Astrocyte of the cerebellum (primary cell): ENCODE measurements around the gene PIP5K1A.
A peak's percentile ranks its signal among the peaks of the same experiment; 100 is the strongest.

ENCODE experiments used
- DNase-seq: peaks from one replicate; pipeline ENCODE4 v3.0.0-alpha.2; 2011; ENCODE audit warnings: low read depth
- H3K4me3 ChIP-seq: 2 replicates; pipeline ENCODE4 v1.5.1; 2011; ENCODE audit warnings: mild to moderate bottlenecking, low read depth, low read length, moderate library complexity
- in situ Hi-C: cut with HindIII; loops from 2 replicates; pipeline ENCODE4 v1.10.0; 2017; ENCODE audit warnings: low sequenced_read_pairs
- TF ChIP-seq, protein P1 (sequence below): IDR thresholded peaks from 2 replicates; pipeline ENCODE4 v1.5.1; 2012; ENCODE audit warnings: low read length, low read depth, moderate library complexity, mild to moderate bottlenecking; ENCODE audit errors: missing control alignments

The PIP5K1A gene

DNA sequence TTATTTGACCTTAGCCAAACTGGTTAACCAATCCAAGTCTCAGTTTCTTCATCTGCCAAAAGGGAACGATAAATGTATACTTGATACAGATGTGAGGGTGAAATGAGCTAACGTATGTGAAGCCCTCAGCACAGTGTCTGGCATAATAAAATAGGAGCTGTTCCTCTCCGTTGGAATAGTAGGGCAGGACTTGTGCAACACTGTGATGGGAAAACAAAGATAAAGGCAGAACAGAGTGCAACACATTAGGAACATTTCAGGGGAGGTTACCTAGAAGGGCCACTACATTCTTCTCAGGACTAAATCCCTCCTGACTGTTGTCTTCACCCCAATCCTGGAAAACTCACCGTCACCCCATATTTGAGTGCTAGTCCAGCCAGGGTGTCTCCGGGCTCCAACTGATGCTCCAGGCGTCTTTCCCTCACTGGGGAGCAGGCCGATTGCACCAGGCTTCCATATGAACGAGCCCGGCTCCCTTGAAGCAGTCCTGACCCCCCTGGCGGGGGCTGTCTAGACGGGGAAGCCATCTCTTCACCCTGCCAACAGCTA, 33.5 kb upstream of the PIP5K1A start:
- H3K4me3 ChIP-seq: peak overlapping the region; percentile 85
- in situ Hi-C loops: no loop called here
- no peak for DNase-seq
- TF ChIP-seq, protein P1, sequence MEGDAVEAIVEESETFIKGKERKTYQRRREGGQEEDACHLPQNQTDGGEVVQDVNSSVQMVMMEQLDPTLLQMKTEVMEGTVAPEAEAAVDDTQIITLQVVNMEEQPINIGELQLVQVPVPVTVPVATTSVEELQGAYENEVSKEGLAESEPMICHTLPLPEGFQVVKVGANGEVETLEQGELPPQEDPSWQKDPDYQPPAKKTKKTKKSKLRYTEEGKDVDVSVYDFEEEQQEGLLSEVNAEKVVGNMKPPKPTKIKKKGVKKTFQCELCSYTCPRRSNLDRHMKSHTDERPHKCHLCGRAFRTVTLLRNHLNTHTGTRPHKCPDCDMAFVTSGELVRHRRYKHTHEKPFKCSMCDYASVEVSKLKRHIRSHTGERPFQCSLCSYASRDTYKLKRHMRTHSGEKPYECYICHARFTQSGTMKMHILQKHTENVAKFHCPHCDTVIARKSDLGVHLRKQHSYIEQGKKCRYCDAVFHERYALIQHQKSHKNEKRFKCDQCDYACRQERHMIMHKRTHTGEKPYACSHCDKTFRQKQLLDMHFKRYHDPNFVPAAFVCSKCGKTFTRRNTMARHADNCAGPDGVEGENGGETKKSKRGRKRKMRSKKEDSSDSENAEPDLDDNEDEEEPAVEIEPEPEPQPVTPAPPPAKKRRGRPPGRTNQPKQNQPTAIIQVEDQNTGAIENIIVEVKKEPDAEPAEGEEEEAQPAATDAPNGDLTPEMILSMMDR: no peak

DNA sequence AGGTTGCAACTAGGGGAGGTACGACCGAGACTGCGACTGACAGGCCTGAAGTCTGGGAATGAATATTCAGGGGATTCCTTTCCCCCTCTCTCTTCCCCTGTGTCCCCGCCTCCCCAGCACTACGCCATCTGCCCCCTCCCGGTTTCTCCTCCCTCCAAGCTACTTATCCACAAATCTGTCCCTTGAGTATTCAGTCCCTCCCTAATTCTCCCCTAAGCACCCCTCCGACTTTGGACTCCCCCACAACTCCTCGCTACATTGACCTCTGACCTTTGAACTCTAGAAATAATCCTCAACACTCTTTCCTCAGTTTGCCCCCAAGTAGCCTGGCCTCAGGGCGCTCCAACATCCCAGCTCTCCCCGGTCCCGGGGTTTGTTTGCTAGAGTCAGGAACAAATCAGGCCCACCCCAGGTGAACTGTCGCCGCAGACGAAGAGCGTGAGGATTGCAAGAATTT, 33.0 kb upstream of the PIP5K1A start:
- no peak for DNase-seq
- TF ChIP-seq, protein P1: no peak
- in situ Hi-C loops: no loop called here
- peak overlapping the region; percentile 85 for H3K4me3 ChIP-seq

DNA sequence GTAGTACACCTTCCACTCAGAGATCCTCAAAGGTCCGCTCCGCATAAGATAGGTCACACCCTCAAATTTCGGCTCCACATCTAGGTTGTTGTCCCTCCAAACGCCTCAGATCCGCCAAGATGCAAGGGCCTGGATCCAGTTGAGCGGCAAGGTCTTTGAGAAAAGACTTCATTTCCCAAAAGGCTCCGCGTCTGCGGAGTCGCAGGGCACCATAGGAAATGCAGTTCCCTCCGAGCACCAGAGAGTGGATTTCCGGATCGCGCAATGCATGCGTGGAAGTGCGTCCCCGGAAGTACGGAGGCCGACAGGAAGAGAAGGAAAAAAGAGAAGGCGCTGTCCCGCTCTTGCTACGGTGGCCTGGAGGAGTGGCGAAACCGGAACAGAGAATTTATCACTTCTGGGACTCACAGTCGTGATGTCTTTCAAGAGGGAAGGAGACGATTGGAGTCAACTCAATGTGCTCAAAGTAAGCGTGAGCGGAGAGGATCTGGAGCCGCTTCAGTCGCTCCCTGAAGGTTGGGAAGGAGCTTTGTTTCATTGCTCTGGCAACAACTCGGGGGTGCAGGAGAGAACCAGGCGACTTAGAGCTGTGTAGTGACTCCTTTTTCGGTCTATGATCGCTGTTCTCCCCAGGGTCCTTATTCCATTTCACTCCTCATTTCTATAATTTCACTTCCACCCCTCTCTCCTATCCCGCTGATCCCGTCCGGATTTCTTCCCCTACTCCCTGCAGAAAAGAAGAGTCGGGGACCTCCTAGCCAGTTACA, 32.4 kb upstream of the PIP5K1A start, which contains the start of the genes LYSMD1 and SCNM1:
LYSMD1 (minus strand) TSS at position 165 of the 767 bp plus-strand sequence. CDS start 644 bp downstream, outside the sequence.
SCNM1 (plus strand) TSS at position 407 of the 767 bp plus-strand sequence; CDS start at position 416, 9 bp downstream.
- TF ChIP-seq, protein P1: peak; percentile 12
- peak within 1 kb of the TSS; percentile 85 for H3K4me3 ChIP-seq
- in situ Hi-C loops: no loop called here
- peak; percentile 98 for DNase-seq

DNA sequence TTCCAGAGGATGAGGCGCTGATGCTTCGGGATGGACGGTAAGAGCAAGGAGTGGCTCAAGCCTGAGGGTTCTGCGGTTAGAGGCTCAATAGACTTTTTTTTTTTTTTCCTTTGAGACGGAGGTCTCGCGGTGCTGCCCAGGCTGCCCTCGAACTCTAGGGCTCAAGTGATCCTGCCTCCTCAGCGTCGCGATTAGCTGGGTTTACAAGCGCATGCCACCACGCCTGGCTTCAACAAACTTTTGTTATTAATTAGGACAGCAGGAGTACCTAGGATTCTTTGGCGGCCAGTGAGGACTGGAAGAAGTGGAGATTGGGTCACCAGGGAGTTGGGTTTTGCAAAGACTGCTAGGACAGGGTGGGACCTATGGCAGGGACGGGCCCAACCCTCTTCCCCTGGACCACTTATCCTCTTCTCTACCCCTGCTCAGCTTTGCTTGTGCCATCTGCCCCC, 31.8 kb upstream of the PIP5K1A start:
- in situ Hi-C loops: no loop called here
- TF ChIP-seq, protein P1: no peak
- peak overlapping the region; percentile 85 for H3K4me3 ChIP-seq
- DNase-seq: no peak

DNA sequence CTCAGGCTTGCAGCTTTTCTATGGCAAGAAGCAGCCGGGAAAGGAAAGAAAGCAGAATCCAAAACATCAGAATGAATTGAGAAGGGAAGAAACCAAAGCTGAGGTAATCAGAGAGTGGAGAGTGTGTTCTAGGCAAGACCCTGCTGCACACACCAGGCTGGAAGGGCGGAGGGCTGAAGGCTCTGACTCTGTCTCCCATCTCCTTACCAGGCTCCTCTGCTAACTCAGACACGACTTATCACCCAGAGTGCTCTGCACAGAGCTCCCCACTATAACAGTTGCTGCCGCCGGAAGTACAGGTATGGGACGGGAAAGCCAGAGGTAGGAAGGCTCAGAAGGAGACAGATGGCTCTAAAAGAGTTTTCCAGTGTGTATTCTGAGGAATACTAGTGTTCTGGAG, 31.2 kb upstream of the PIP5K1A start:
- peak overlapping the region; percentile 85 for H3K4me3 ChIP-seq
- TF ChIP-seq, protein P1: no peak
- DNase-seq: no peak
- in situ Hi-C loops: no loop called here

DNA sequence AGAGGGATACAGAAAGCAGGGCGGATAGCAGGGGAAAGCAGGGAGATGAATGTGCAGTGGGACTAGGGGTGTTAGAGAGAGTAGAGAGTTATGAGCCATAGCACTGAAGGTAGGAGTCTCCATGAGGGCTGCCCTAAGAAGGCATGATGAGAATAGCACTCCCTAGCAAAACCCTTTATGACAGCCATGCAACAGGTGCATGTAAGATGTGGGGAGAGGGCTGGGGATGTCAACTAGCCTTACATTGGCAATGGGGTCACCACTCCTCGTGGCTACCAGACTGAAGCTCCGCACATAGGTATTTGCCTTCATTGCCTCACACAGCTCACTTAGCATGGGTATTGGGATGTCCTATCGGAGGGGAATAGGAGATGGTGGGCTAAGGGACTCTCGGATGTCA, 27.2 kb upstream of the PIP5K1A start:
- DNase-seq: no peak
- no peak overlapping the region for H3K4me3 ChIP-seq
- TF ChIP-seq, protein P1: no peak
- in situ Hi-C loops: no loop called here
